Fibroblast of skin of right quadriceps (primary cell): ENCODE measurements around the gene MGRN1.

Experiments used
- DNase-seq: peaks from one replicate; pipeline ENCODE4 v3.0.0-alpha.2; 2013

The MGRN1 gene

GRCh38 chr16:4625560-4626159 is 1.0 kb downstream of the MGRN1 start:
- DNase-seq = no peak

GRCh38 chr16:4626396-4626795 is 1.8 kb downstream of the MGRN1 start:
- no peak for DNase-seq

- DNase-seq = no peak
Measured at GRCh38 chr16:4628283-4628682, 3.7 kb downstream of the MGRN1 start.

- no peak for DNase-seq
Measured at GRCh38 chr16:4631444-4631843, 6.8 kb downstream of the MGRN1 start.

GRCh38 chr16:4633910-4634635 is 9.4 kb downstream of the MGRN1 start:
- DNase-seq = no peak

- DNase-seq = no peak
Measured at GRCh38 chr16:4634768-4635167, 10.1 kb downstream of the MGRN1 start.

GRCh38 chr16:4636196-4636595 is 11.6 kb downstream of the MGRN1 start:
- DNase-seq = no peak

- DNase-seq = no peak
Measured at GRCh38 chr16:4637501-4638166, 13.0 kb downstream of the MGRN1 start.

GRCh38 chr16:4639899-4640509 is 15.4 kb downstream of the MGRN1 start:
- no peak for DNase-seq

GRCh38 chr16:4640572-4641305 is 16.1 kb downstream of the MGRN1 start:
- DNase-seq = no peak

- DNase-seq = no peak
Measured at GRCh38 chr16:4641306-4641687, 16.7 kb downstream of the MGRN1 start.

- DNase-seq = no peak
Measured at GRCh38 chr16:4641895-4642294, 17.3 kb downstream of the MGRN1 start.

GRCh38 chr16:4646773-4647643 is 22.4 kb downstream of the MGRN1 start:
- no peak for DNase-seq

GRCh38 chr16:4647644-4647980 is 23.0 kb downstream of the MGRN1 start:
- DNase-seq = no peak

- no peak for DNase-seq
Measured at GRCh38 chr16:4648917-4649316, 24.3 kb downstream of the MGRN1 start.

GRCh38 chr16:4649744-4650442 is 25.3 kb downstream of the MGRN1 start:
- DNase-seq = no peak

- DNase-seq = peak; percentile 54
Measured at GRCh38 chr16:4650443-4651074, 25.9 kb downstream of the MGRN1 start.

GRCh38 chr16:4651827-4652226 is 27.2 kb downstream of the MGRN1 start:
- no peak for DNase-seq

GRCh38 chr16:4652561-4652960 is 27.9 kb downstream of the MGRN1 start:
- DNase-seq = no peak

- no peak for DNase-seq
Measured at GRCh38 chr16:4654011-4654963, 29.7 kb downstream of the MGRN1 start.
